ENCODE data around the gene OSGIN1.

- TF ChIP-seq CTCF (IDR thresholded peaks at IDR 0.05) = no peak
- TF ChIP-seq POLR2A (IDR thresholded peaks at IDR 0.05) = no peak
- TF ChIP-seq EP300 (IDR thresholded peaks at IDR 0.05) = no peak
Measured at GRCh38 chr16:84005391-84005790, 52.4 kb downstream of the OSGIN1 start.

All from tibial nerve (tissue), 4 donors.